HG02588 (cell line): ENCODE results near the gene ZNF385A.
A peak's percentile ranks its signal among the peaks of the same experiment; 100 is the strongest.
"Not testable (repeated sequence)": the region's sequence is repeated elsewhere in the genome, so short reads cannot be mapped to it uniquely, and the experiment has no call there.

Experiments used
- ATAC-seq: cut with Tn5 transposase; IDR thresholded peaks from one replicate; pipeline ENCODE4 v1.9.1; 2021; ENCODE audit warnings: mild to moderate bottlenecking, moderate library complexity; ENCODE audit not compliant: unreplicated experiment

The ZNF385A gene

DNA sequence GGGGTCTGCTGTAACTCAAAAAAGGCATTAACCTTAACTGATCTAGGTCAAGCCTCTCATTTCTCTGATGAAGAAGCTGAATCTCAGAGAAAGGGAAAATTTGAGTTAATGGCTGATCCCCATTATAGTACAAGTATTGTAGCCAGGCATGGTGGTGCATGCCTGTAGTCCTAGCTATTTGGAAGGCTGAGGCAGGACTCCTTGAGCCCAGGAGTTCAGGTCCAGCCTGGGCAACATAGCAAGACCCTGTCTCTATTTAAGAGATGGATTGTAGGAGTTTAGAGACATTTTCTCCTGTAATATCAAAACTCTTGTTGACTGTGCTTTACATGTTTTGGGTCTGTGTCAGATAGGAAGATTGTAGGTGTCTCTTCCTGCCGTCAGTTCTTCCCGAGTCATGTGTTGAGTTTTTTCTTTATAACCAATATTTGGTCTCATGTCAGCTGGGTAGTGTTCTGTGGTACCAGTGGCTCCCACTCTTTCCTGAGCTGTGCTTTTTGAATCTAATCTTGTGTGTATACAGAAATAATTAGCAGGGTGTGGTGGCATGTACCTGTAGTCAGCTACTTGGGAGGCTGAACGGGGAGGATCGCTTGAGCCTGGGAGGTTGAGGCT is 51.0 kb downstream of the ZNF385A start:
- no peak for ATAC-seq

DNA sequence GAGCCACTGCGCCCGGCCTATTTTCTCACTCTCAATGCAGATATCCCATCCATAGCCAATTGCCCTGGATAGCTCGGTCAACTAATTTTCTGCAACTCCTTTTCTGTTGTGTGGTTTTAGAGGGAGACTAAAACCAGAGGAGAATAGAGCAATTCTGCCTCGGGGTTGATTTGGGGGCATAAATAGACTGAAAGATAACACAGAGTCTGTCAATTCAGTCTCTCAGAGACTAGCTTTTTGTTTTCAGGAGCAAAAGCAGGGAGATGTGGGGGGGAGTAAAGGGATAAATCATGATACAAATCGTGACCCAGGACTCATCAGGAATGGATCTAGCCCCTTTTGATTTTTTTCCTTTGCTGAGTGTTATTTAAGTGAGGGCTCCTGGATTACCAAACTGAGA is 53.1 kb downstream of the ZNF385A start:
- no peak for ATAC-seq

DNA sequence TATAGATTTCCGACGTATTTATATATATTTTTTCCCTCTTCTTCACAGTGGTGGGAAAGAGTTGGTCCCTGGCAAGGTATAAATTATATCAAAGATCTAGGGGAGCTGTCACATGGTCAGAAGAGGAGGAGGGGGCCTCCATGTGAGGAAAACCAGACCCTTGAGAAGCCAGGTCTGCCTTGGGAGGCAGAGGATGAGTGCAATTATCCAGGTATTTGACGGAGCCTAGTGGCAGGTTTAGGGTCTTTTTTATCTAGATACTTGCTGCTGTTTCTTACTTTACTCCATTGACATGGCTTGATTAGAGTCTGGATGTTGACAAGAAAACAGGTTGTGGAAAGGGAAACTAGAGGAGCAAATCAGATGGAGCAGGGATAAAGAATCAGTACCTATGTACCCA is 54.1 kb downstream of the ZNF385A start:
- no peak for ATAC-seq

DNA sequence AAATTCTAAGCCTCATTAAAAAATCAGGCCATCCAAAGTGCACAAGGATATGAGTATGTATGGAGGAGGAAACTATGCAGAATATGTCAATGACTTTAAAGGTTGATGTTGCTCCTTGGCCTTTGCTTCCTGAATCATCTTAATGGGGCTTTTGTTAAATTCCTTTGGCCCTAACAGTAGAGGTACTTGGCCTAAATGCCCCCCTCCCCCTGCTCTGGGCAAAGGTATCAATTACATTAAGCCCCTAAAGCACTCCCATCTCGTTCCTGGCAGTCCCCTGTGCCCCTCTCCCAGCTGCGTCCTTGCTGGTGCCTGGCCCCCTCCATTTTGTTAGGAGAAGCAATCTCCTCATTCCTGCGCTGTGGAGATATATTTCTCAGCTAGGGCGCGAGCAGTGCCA is 54.8 kb downstream of the ZNF385A start:
- ATAC-seq, result no peak

DNA sequence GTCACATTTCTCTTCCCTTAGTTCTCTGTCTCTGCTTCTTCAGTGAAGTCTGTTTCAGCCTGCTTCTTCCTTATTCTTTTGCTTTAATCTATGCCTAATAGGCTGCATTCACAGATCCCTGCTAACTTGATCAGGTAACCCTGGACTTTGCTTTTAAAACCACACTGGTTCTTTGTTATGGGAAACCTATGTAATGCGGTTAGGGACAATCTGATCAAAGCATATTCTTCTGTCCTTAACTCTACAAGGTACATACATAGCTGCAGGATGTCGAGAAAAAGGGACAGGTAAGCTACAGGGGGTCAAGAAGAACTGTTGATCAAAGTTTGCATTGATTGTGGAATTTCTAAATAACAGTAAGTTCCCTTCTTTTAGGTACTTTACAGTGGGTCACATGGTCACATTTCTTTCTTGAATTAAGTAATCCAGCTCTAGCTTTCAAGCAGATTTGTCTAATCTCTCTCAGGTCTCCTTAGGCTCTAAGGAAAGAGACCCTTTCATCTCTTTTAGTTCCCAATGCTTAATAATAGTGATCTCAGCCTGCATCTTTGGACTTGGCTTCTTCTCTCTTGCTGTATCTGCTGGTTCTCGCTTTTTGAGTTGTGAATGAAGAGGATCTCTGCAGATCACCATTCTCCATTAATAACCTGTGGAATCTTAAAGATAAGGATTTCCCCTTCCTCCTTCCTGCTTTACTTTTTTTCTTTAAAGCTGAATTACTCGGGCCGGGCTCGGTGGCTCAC is 55.8 kb downstream of the ZNF385A start:
- ATAC-seq, result no peak

DNA sequence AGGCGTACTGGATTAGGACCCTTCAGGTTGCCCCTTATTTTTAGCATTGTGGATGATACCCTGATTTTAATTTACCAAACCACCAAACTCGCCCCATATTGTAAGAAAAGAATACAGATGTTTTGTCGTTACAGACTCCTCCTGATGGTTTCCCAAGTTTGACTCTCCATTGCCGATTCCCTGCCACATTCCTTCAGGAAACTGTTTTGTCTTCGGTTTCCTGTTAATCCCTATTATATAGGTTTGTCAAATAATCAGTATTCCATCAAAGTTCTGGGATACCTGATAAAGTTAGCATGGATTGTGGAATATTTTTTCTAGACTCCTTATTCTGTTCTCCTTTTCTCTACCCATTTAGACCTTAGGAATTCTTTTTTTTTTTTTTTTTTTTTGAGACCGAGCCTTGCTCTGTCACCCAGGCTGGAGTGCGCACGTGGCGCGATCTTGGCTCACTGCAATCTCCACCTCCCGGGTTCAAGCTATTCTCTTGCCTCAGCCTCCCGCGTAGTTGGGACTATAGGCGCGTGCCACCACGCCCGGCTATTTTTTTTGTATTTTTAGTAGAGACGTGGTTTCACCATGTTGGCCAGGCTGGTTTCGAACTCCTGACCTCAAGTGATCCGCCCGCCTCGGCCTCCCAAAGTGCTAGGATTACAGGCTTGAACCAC is 59.0 kb downstream of the ZNF385A start:
- not testable (repeated sequence) for ATAC-seq

DNA sequence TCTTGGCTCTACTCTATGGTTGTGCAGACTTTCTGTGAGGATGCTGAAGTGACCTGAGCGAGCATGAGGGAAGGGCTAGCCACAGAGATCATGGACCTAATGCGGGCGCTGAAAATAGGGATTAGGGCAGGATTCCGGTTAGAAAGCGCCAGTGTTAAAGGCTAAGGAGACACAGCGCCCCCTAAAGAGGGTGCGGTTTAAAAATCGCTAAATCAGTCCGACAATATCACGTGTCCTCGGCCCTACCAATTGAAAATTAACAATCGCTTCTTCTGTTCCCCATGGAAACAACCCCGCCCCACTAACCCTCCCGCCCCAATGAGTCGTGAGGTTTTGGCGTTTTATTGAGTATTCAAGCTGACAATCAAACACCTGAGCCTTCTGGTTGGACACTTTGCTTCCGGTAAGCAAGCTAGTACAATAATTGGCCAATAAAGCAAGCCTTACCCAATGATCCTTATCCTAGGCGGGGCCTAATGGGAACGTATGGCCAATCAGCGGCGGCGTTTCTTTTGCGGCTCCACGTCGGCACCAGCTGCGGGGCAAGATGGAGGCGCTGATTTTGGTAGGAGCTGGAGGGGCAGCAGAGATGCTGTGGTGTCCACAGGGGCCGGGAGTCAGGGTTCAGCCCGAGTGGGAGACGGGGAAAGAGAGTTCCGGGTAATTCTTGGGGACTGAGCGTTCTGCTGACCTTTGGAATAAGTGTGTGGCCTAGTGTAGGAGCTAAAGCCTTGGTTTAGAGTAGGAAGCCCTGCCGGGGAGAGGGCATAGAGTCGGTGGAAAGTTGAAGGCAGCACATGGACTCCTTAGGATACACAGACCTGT is 59.7 kb downstream of the ZNF385A start, which contains the start of gene COPZ1:
TSS of gene COPZ1 (plus strand) at position 515 of the 825 bp plus-strand sequence. CDS start at position 548, 33 bp downstream.
- ATAC-seq, result peak; percentile 98

DNA sequence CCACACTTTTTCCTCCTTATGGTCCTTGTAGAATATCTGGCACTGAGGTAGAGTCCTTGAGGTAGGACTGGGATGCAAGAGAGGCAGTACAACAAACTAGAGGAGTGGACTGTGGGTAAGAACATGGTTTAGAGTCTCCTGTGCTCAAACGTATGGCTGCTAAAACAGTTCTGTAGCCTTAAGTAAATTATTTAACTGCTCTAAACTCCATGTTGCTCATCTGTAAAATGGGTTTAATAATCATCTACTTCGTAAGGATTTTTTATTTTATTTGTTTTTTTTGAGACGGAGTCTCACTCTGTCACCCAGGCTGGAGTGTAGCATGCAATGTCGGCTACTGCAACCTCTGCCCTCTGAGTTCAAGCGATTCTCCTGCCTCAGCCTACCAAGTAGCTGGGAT is 63.2 kb downstream of the ZNF385A start:
- no peak for ATAC-seq
